ENCODE results near the gene IFNAR1. TPM values are rescaled to one million over a fixed set of nuclear protein-coding genes. Genes with fewer than 3 reads are reported as not detected.

IFNAR1 gene
- total and polyA plus RNA-seq, 2 donors from 2014 or later = 15.9 to 60.9 TPM

DNA sequence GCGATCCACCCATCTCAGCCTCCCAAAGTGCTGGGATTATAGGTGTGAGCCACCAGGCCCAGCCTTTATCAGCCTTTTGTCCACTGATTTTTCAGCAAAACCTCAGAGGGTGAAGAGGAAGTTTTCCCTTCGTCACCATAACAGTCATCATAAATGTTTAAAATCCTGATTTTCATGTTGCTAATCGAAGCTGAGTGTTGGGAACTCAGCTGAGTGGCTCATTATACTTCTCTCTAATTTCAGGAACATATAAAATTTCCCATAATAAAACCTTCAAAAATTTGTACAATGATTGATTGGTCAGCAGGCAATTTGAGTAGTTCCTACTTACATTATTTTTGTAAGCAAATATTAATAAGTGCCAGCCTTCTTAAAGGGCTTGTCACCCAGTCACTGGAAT, 46.6 kb downstream of the IFNAR1 start:
- intact Hi-C loops (cut with DNase I) = loop anchor here (10.0 kb wide), 1 partner anchor 63 kb away; no protein-coding TSS in a partner anchor

GRCh38 chr21:33372582-33372981, 47.8 kb downstream of the IFNAR1 start:
- H3K36me3 ChIP-seq (ENCODE audit: control insufficient read depth in 2 of 3, insufficient read depth in 3 of 3, low read length in 3 of 3) = no peaks in the 10 kb centered on the region
- H3K9me3 ChIP-seq (ENCODE audit: control insufficient read depth in 2 of 3, insufficient read depth in 1 of 3, low read length in 3 of 3) = peaks cover 0 to 4% (median 1%) of the 10 kb centered on the region in 3 donors
- intact Hi-C loops (cut with DNase I) = loop anchor here (10.0 kb wide), 1 partner anchor 62 kb away; no protein-coding TSS in a partner anchor
- H3K4me1 ChIP-seq (ENCODE audit: control insufficient read depth in 2 of 3, insufficient read depth in 2 of 3, low read depth in 1 of 3, low read length in 3 of 3) = no peaks in the 10 kb centered on the region
- FAIRE-seq (no peak), DNase-seq (no peak)
- H3K4me3 ChIP-seq (ENCODE audit: low read length in 3 of 3) = no peak overlapping the region
- H3K27ac ChIP-seq (ENCODE audit: low read depth in 2 of 2, low read length in 2 of 2) = no peak overlapping the region
- H3K9ac ChIP-seq (ENCODE audit: low read length in 3 of 3) = no peak overlapping the region
- TF ChIP-seq, protein P1, sequence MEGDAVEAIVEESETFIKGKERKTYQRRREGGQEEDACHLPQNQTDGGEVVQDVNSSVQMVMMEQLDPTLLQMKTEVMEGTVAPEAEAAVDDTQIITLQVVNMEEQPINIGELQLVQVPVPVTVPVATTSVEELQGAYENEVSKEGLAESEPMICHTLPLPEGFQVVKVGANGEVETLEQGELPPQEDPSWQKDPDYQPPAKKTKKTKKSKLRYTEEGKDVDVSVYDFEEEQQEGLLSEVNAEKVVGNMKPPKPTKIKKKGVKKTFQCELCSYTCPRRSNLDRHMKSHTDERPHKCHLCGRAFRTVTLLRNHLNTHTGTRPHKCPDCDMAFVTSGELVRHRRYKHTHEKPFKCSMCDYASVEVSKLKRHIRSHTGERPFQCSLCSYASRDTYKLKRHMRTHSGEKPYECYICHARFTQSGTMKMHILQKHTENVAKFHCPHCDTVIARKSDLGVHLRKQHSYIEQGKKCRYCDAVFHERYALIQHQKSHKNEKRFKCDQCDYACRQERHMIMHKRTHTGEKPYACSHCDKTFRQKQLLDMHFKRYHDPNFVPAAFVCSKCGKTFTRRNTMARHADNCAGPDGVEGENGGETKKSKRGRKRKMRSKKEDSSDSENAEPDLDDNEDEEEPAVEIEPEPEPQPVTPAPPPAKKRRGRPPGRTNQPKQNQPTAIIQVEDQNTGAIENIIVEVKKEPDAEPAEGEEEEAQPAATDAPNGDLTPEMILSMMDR (IDR thresholded peaks at IDR 0.05; ENCODE audit: borderline replicate concordance, extremely low read depth, insufficient read depth) = no peak
- H3K27me3 ChIP-seq (ENCODE audit: control insufficient read depth, insufficient read depth, low read length) = no peaks in the 10 kb centered on the region

More for the DNA sequence above, 46.6 kb downstream of the IFNAR1 start:
- no peak overlapping the region for H3K9ac ChIP-seq (ENCODE audit: low read length in 3 of 3)
- H3K4me3 ChIP-seq (ENCODE audit: low read length in 3 of 3) = no peak overlapping the region
- H3K27ac ChIP-seq (ENCODE audit: low read depth in 2 of 2, low read length in 2 of 2) = no peak overlapping the region
- no peaks in the 10 kb centered on the region for H3K4me1 ChIP-seq (ENCODE audit: control insufficient read depth in 2 of 3, insufficient read depth in 2 of 3, low read depth in 1 of 3, low read length in 3 of 3)
- FAIRE-seq (no peak), DNase-seq (no peak)
- H3K36me3 ChIP-seq (ENCODE audit: control insufficient read depth in 2 of 3, insufficient read depth in 3 of 3, low read length in 3 of 3) = no peaks in the 10 kb centered on the region
- TF ChIP-seq, protein P1 (IDR thresholded peaks at IDR 0.05; ENCODE audit: borderline replicate concordance, extremely low read depth, insufficient read depth) = no peak
- no peaks in the 10 kb centered on the region for H3K27me3 ChIP-seq (ENCODE audit: control insufficient read depth, insufficient read depth, low read length)
- peaks cover 0 to 10% (median 3%) of the 10 kb centered on the region in 3 donors for H3K9me3 ChIP-seq (ENCODE audit: control insufficient read depth in 2 of 3, insufficient read depth in 1 of 3, low read length in 3 of 3)

DNA sequence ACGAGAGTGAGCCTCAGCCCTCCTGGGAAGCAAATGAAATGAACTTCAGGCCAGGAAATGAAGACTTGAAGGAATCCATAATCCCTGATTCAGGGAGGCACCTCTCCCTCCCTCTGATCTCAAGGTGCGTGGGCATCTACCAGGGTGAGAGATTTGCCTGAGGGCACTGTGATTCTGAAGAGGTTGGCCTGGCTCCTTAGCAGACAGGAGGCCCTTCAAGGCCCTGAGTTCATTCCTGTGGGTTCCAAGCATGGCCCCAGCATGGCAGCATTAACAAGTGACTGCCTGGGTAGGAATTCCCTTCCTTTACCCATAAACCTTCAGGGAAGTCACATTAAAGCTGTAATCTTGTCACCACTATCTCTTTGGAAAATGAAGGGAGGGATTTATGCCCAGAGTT, 48.7 kb downstream of the IFNAR1 start:
- TF ChIP-seq, protein P1 (IDR thresholded peaks at IDR 0.05; ENCODE audit: borderline replicate concordance, extremely low read depth, insufficient read depth) = no peak
- Histone ChIP-seq H3K27ac (ENCODE audit: low read depth in 2 of 2, low read length in 2 of 2) (no peak overlapping the region), H3K9me3 (ENCODE audit: control insufficient read depth in 2 of 3, insufficient read depth in 1 of 3, low read length in 3 of 3) (peaks cover 0 to 2% (median 0%) of the 10 kb centered on the region in 3 donors), H3K9ac (ENCODE audit: low read length in 3 of 3) (no peak overlapping the region), H3K4me1 (ENCODE audit: control insufficient read depth in 2 of 3, insufficient read depth in 2 of 3, low read depth in 1 of 3, low read length in 3 of 3) (no peaks in the 10 kb centered on the region), H3K27me3 (ENCODE audit: control insufficient read depth, insufficient read depth, low read length) (no peaks in the 10 kb centered on the region), H3K36me3 (ENCODE audit: control insufficient read depth in 2 of 3, insufficient read depth in 3 of 3, low read length in 3 of 3) (no peaks in the 10 kb centered on the region), H3K4me3 (ENCODE audit: low read length in 3 of 3) (no peak overlapping the region)
- no peak for DNase-seq
- no peak for FAIRE-seq
- intact Hi-C loops (cut with DNase I) = loop anchor here (10.0 kb wide), 1 partner anchor 61 kb away; no protein-coding TSS in a partner anchor

GRCh38 chr21:33374080-33374449, 49.3 kb downstream of the IFNAR1 start:
- FAIRE-seq = no peak
- H3K9ac ChIP-seq (ENCODE audit: low read length in 3 of 3) = no peak overlapping the region
- intact Hi-C loops (cut with DNase I) = loop anchor here (10.0 kb wide), 1 partner anchor 61 kb away; no protein-coding TSS in a partner anchor
- no peak overlapping the region for H3K4me3 ChIP-seq (ENCODE audit: low read length in 3 of 3)
- DNase-seq = no peak
- H3K27me3 ChIP-seq (ENCODE audit: control insufficient read depth, insufficient read depth, low read length) = no peaks in the 10 kb centered on the region
- TF ChIP-seq, protein P1 (IDR thresholded peaks at IDR 0.05; ENCODE audit: borderline replicate concordance, extremely low read depth, insufficient read depth) = no peak
- H3K27ac ChIP-seq (ENCODE audit: low read depth in 2 of 2, low read length in 2 of 2) = no peak overlapping the region
- H3K9me3 ChIP-seq (ENCODE audit: control insufficient read depth in 2 of 3, insufficient read depth in 1 of 3, low read length in 3 of 3) = no peaks in the 10 kb centered on the region
- no peaks in the 10 kb centered on the region for H3K4me1 ChIP-seq (ENCODE audit: control insufficient read depth in 2 of 3, insufficient read depth in 2 of 3, low read depth in 1 of 3, low read length in 3 of 3)
- H3K36me3 ChIP-seq (ENCODE audit: control insufficient read depth in 2 of 3, insufficient read depth in 3 of 3, low read length in 3 of 3) = no peaks in the 10 kb centered on the region
